CD4-positive, CD25-positive, alpha-beta regulatory T cell (primary cell): ENCODE results near the gene KIAA0319L. TPM values are rescaled to one million over a fixed set of nuclear protein-coding genes. Genes with fewer than 3 reads are reported as not detected.
A peak's percentile ranks its signal among the peaks of the same experiment; 100 is the strongest.
"Not testable (repeated sequence)": the region's sequence is repeated elsewhere in the genome, so short reads cannot be mapped to it uniquely, and the experiment has no call there.

ENCODE experiments used
- ATAC-seq, 2 donors: fragments of 150-1000 bp; cut with Tn5 transposase; one replicate each; pipeline ENCODE4 v1.10.0; 2021; ENCODE audit warnings: low read depth in 2 of 2, moderate number of reproducible peaks in 2 of 2, moderate library complexity in 1 of 2
- DNase-seq, 3 donors: peaks; one replicate each; pipeline versions ENCODE4 v3.0.0 to v3.0.0-alpha.2; 2012 to 2022; ENCODE audit warnings: mixed read lengths in 1 of 3
- H3K27ac ChIP-seq: one replicate; pipeline ENCODE4 v1.7.0; 2013; ENCODE audit warnings: mild to moderate bottlenecking, low read length; ENCODE audit not compliant: insufficient read depth, poor library complexity, severe bottlenecking
- H3K27me3 ChIP-seq: one replicate; pipeline ENCODE4 v1.7.0; 2013; ENCODE audit warnings: low read length; ENCODE audit not compliant: control insufficient read depth, insufficient read depth
- H3K36me3 ChIP-seq: one replicate; pipeline ENCODE4 v1.7.0; 2013; ENCODE audit warnings: mild to moderate bottlenecking, low read length, moderate library complexity; ENCODE audit not compliant: control insufficient read depth, insufficient read depth
- H3K4me1 ChIP-seq: 2 replicates; pipeline ENCODE4 v1.7.0; 2013; ENCODE audit warnings: mild to moderate bottlenecking, low read length; ENCODE audit not compliant: insufficient read depth, control insufficient read depth, poor library complexity, severe bottlenecking
- H3K4me3 ChIP-seq: one replicate; pipeline ENCODE4 v1.7.0; 2013; ENCODE audit warnings: low read depth, mild to moderate bottlenecking, low read length, moderate library complexity
- H3K9me3 ChIP-seq, 2 experiments: 1 replicate in 1 of 2; 2 replicates in 1 of 2; pipeline ENCODE4 v1.7.0; 2013; ENCODE audit warnings: low read length in 2 of 2, mild to moderate bottlenecking in 1 of 2, moderate library complexity in 1 of 2; ENCODE audit not compliant: control insufficient read depth in 2 of 2
- H3K27ac Mint-ChIP-seq, 3 donors: one replicate each; pipeline ENCODE4 v1.8.0; 2020 to 2022; ENCODE audit warnings: mild to moderate bottlenecking in 3 of 3, mixed read lengths in 3 of 3, moderate library complexity in 2 of 3
- H3K27me3 Mint-ChIP-seq: one replicate; pipeline ENCODE4 v1.8.0; 2022; ENCODE audit warnings: mild to moderate bottlenecking, mixed read lengths
- H3K36me3 Mint-ChIP-seq: one replicate; pipeline ENCODE4 v1.8.0; 2020; ENCODE audit warnings: mixed read lengths
- H3K4me1 Mint-ChIP-seq, 4 donors: one replicate each; pipeline ENCODE4 v1.8.0; 2020 to 2022; ENCODE audit warnings: mixed read lengths in 4 of 4, mild to moderate bottlenecking in 1 of 4
- H3K4me3 Mint-ChIP-seq, 4 donors: one replicate each; pipeline ENCODE4 v1.8.0; 2020 to 2022; ENCODE audit warnings: mild to moderate bottlenecking in 4 of 4, mixed read lengths in 4 of 4, moderate library complexity in 3 of 4
- H3K9me3 Mint-ChIP-seq, 7 donors: one replicate each; pipeline ENCODE4 v1.8.0; 2020 to 2022; ENCODE audit warnings: mixed read lengths in 7 of 7, mild to moderate bottlenecking in 3 of 7, moderate library complexity in 2 of 7
- polyA plus RNA-seq, 4 donors: library from polyadenylated mRNA; unstranded; fragments of 300-500 nt; fragmentation: Illumina TruSeq; gene quantifications; one replicate each; pipeline ENCODE4 v1.2.3, GENCODE V29; 2021
- total RNA-seq: library from RNA; stranded (reverse); gene quantifications from one replicate; pipeline ENCODE4 v1.2.3, GENCODE V29; 2022

KIAA0319L gene
- total and polyA plus RNA-seq, 5 donors from 2014 or later, result 16.2 to 72.4 (median 17.6) TPM

DNA sequence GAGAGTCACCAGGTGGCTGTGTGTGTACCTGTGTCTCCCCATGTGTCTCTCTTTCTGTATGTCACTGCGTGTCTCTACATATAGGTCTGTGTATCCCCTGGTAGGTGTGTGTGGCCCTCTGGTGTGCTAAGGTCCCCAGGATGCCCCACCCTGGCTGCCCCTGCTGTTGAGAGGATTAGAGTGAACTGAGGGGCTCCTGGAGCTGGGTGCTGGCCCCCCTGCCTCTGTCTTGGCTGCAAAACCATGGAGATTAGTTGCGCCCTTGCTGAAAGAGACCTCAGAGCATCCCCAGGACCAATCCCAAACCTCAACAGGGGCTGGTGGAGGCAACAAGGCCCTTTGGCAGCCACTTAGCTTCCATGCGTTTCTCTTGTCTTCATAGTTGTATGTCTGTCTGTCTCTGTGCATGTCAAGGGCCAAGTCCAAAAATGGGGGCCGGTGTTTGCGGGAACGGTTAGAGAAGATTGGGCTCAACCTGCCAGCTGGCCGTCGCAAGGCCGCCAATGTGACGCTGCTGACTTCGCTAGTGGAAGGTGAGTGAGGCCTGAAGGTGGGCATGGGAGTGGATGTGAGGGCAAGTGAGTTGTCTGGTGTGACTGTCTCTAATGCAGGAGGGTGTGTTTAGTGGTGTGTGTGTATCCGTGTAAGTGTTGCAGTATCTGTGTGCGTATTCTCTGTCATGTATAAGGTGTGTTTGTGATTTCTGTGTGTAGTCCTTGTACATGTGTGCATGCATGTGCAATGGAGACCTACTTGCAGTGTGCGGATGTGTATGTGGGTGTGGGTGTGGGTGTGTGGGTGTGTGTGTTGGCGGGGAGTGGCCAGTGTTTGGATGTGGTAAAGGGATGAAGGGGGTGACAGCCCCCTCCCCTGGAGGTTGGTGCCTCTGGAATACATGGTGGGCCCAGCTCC lies 32.6 kb upstream of the KIAA0319L start:
- no peaks in the 10 kb centered on the region for H3K9me3 ChIP-seq
- no peak for DNase-seq
- no peaks in the 10 kb centered on the region for H3K27me3 ChIP-seq
- ATAC-seq, result peak in 1 of 2 donors; percentile 10
- H3K9me3 Mint-ChIP-seq, result no peaks in the 10 kb centered on the region
- H3K27ac ChIP-seq, result no peak overlapping the region
- H3K36me3 ChIP-seq, result peaks cover 5% of the 10 kb centered on the region
- no peak overlapping the region for H3K4me3 Mint-ChIP-seq
- H3K4me3 ChIP-seq, result no peak overlapping the region
- no peaks in the 10 kb centered on the region for H3K4me1 ChIP-seq
- no peaks in the 10 kb centered on the region for H3K27me3 Mint-ChIP-seq
- H3K36me3 Mint-ChIP-seq, result peaks cover 18% of the 10 kb centered on the region
- H3K27ac Mint-ChIP-seq, result peak overlapping the region in 1 of 3 donors; percentile 82
- H3K4me1 Mint-ChIP-seq, result peaks cover 0 to 12% (median 3%) of the 10 kb centered on the region in 4 donors

DNA sequence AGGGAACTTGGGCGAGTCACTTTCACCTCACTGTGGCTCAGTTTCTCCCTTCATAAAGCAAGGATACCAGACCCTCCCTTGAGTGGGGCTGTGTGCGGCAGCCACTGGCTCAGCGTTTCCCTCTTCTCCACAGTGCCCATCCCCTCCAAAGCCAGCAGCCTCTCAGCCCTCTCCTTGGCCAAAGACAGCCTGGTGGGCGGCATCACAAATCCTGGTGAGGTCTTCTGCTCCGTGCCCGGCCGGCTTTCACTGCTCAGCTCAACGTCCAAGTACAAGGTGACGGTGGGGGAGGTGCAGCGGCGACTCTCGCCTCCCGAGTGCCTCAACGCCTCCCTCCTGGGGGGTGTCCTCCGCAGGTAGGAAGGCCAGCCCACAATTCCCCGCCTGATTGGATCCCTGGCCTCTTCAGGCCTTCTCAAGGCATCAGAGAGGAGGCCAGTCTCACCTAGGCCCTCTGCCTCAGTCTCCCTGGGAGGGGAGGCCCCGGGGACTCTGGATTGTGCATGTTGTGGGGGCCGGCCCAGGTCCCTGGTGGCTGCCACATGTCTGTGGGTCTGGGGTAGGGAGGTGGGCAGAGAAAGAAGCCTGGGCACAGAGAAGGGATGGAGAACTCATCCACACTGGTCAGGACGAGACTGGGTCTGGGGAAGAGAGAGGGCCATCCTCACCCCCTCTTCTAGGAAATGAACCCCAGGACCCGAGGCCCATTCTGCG lies 31.2 kb upstream of the KIAA0319L start:
- Histone ChIP-seq H3K4me1 (no peaks in the 10 kb centered on the region), H3K4me3 (no peak overlapping the region), H3K9me3 (no peaks in the 10 kb centered on the region), H3K36me3 (peaks cover 5% of the 10 kb centered on the region), H3K27me3 (no peaks in the 10 kb centered on the region), H3K27ac (no peak overlapping the region)
- H3K9me3 Mint-ChIP-seq, result no peaks in the 10 kb centered on the region
- no peak overlapping the region for H3K27ac Mint-ChIP-seq
- H3K36me3 Mint-ChIP-seq, result peaks cover 18% of the 10 kb centered on the region
- no peak overlapping the region for H3K4me3 Mint-ChIP-seq
- DNase-seq (no peak), ATAC-seq (no peak)
- no peaks in the 10 kb centered on the region for H3K27me3 Mint-ChIP-seq
- H3K4me1 Mint-ChIP-seq, result peaks cover 0 to 12% (median 1%) of the 10 kb centered on the region in 4 donors

DNA sequence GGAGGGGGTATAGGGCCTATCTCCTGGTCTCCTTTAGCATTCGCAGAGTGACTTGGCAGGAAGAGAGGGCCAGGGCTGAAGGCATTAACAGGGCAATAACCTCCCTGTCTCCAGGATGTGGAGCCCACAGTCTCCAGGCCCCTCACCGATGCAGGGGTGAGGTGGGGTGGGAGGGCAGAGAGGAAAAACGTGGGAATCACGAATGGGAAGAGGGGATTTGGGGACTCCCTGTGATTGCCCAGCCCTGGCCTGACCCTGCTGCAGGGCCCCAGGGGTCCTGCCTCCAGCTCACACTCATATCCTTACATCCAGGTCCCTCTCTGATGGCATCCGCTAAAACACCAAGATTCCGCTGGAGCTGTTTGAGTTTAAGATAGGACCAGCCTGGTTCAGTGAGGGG lies 30.5 kb upstream of the KIAA0319L start:
- no peaks in the 10 kb centered on the region for H3K27me3 Mint-ChIP-seq
- no peaks in the 10 kb centered on the region for H3K9me3 Mint-ChIP-seq
- H3K4me3 Mint-ChIP-seq, result no peak overlapping the region
- Histone ChIP-seq H3K9me3 (no peaks in the 10 kb centered on the region), H3K36me3 (peaks cover 5% of the 10 kb centered on the region), H3K4me1 (no peaks in the 10 kb centered on the region), H3K27ac (no peak overlapping the region), H3K27me3 (no peaks in the 10 kb centered on the region), H3K4me3 (no peak overlapping the region)
- no peak overlapping the region for H3K27ac Mint-ChIP-seq
- H3K4me1 Mint-ChIP-seq, result peaks cover 0 to 6% (median 1%) of the 10 kb centered on the region in 4 donors
- DNase-seq (no peak), ATAC-seq (no peak)
- H3K36me3 Mint-ChIP-seq, result peaks cover 16% of the 10 kb centered on the region

DNA sequence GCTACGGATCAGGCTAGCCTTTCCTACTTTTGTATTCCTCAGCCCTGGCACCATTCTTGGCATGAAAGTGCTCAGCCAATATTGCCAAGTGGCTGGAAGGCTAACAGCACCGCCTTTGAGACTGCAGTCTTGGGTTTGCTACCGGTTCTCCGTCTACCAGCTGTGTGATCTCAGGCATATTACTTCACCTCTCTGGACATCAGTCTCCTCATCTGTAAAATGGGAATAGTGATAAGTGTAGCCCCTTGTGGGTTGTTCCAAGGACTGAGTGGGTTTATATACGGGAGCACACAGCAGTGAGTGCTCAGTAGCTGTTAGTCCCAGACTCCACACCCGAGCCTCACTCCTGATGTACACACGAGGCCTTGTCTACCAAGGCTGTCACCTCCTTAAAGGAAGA lies 29.6 kb upstream of the KIAA0319L start:
- no peak overlapping the region for H3K4me3 ChIP-seq
- H3K27me3 ChIP-seq, result no peaks in the 10 kb centered on the region
- H3K9me3 ChIP-seq, result no peaks in the 10 kb centered on the region
- H3K4me1 ChIP-seq, result no peaks in the 10 kb centered on the region
- Mint-ChIP-seq H3K36me3 (peaks cover 14% of the 10 kb centered on the region), H3K4me1 (peaks cover 0 to 5% (median 1%) of the 10 kb centered on the region in 4 donors), H3K27me3 (no peaks in the 10 kb centered on the region), H3K27ac (no peak overlapping the region), H3K9me3 (no peaks in the 10 kb centered on the region), H3K4me3 (no peak overlapping the region)
- no peak overlapping the region for H3K27ac ChIP-seq
- ATAC-seq, result no peak
- H3K36me3 ChIP-seq, result peaks cover 5% of the 10 kb centered on the region
- DNase-seq, result no peak

- not testable (repeated sequence) for H3K4me3 Mint-ChIP-seq, H3K27ac ChIP-seq, H3K4me1 ChIP-seq, H3K36me3 Mint-ChIP-seq, DNase-seq, H3K36me3 ChIP-seq, ATAC-seq, H3K27ac Mint-ChIP-seq, H3K27me3 ChIP-seq, H3K4me1 Mint-ChIP-seq, H3K9me3 ChIP-seq, H3K4me3 ChIP-seq, H3K27me3 Mint-ChIP-seq, H3K9me3 Mint-ChIP-seq
Observed at GRCh38 chr1:35585805-35586204, 28.6 kb upstream of the KIAA0319L start.

DNA sequence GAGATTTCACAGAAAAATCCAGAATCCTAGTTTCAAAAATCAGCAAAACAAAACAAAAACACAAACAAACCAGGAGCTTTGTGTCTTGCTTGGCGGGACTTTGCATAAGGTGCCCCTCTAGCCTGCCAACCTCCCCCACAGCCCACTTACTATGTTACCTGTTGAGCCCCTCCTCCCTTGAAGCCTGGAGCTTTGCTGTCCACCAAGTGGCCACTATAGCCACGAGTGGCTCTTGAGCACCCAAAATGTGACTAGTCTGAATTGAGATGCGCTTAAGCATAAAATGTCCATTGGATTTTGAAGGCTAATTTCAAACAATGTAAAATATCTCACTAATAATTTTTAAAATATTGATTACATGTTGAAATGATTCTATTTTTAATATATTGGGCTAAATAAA lies 28.1 kb upstream of the KIAA0319L start:
- H3K9me3 ChIP-seq, result no peaks in the 10 kb centered on the region
- ATAC-seq, result no peak

GRCh38 chr1:35581621-35582020 lies 24.4 kb upstream of the KIAA0319L start:
- not testable (repeated sequence) for ATAC-seq, H3K36me3 ChIP-seq, H3K27ac ChIP-seq, H3K36me3 Mint-ChIP-seq, H3K27me3 Mint-ChIP-seq, H3K27ac Mint-ChIP-seq, H3K4me3 ChIP-seq, H3K9me3 Mint-ChIP-seq, DNase-seq, H3K9me3 ChIP-seq, H3K27me3 ChIP-seq
- peaks cover 12% of the 10 kb centered on the region for H3K4me1 ChIP-seq
- peaks cover 0 to 11% (median 7%) of the 10 kb centered on the region in 4 donors for H3K4me1 Mint-ChIP-seq
- peak overlapping the region in 2 of 4 donors; percentile 21 to 44 for H3K4me3 Mint-ChIP-seq

More for the DNA sequence above, 28.1 kb upstream of the KIAA0319L start:
- no peak overlapping the region for H3K4me3 ChIP-seq
- Mint-ChIP-seq H3K4me1 (peaks cover 0 to 2% (median under 1%) of the 10 kb centered on the region in 4 donors), H3K4me3 (no peak overlapping the region), H3K27me3 (no peaks in the 10 kb centered on the region), H3K9me3 (no peaks in the 10 kb centered on the region), H3K36me3 (peaks cover 8% of the 10 kb centered on the region), H3K27ac (no peak overlapping the region)
- DNase-seq, result no peak
- H3K4me1 ChIP-seq, result no peaks in the 10 kb centered on the region
- H3K27ac ChIP-seq, result no peak overlapping the region
- no peaks in the 10 kb centered on the region for H3K36me3 ChIP-seq
- no peaks in the 10 kb centered on the region for H3K27me3 ChIP-seq
